ENCODE results near the gene TBC1D4. TPM values are rescaled to one million over a fixed set of nuclear protein-coding genes. Genes with fewer than 3 reads are reported as not detected.

The TBC1D4 gene
- total RNA-seq, 4 donors from 2014 or later: 14.2 to 32.0 (median 20.6) TPM

GRCh38 chr13:75370774-75371173 lies 111.2 kb downstream of the TBC1D4 start:
- no peak for TF ChIP-seq CTCF (IDR thresholded peaks at IDR 0.05)
- no peak for TF ChIP-seq POLR2AphosphoS5 (IDR thresholded peaks at IDR 0.05)
- no peak for TF ChIP-seq EP300 (IDR thresholded peaks at IDR 0.05)
- TF ChIP-seq POLR2A (IDR thresholded peaks at IDR 0.05; ENCODE audit: low read depth): no peak
- WGBS: 90% methylated on average over 1 of the region's 1 CpG
- H3K27ac ChIP-seq (replicated peaks in 1 of 4): no peak overlapping the region

GRCh38 chr13:75369981-75370380 lies 112.0 kb downstream of the TBC1D4 start:
- Histone ChIP-seq H3K27ac (replicated peaks in 1 of 4) (no peak overlapping the region), H3K27me3 (no peaks in the 10 kb centered on the region), H3K4me1 (peaks cover 39 to 66% (median 57%) of the 10 kb centered on the region in 4 donors), H3K4me3 (no peak overlapping the region), H3K36me3 (no peaks in the 10 kb centered on the region), H3K9me3 (no peaks in the 10 kb centered on the region)
- no peak for DNase-seq (ENCODE audit: extremely low spot score)
- intact Hi-C loops (cut with DNase I): no loop called here
- TF ChIP-seq CTCF (IDR thresholded peaks at IDR 0.05) (no peak), POLR2AphosphoS5 (IDR thresholded peaks at IDR 0.05) (no peak), EP300 (IDR thresholded peaks at IDR 0.05) (no peak), POLR2A (IDR thresholded peaks at IDR 0.05; ENCODE audit: low read depth) (no peak)
- 85% methylated on average over 3 of the region's 3 CpGs for WGBS

More at GRCh38 chr13:75370774-75371173, 111.2 kb downstream of the TBC1D4 start:
- intact Hi-C loops (cut with DNase I): no loop called here
- H3K9me3 ChIP-seq: no peaks in the 10 kb centered on the region
- no peaks in the 10 kb centered on the region for H3K36me3 ChIP-seq
- H3K27me3 ChIP-seq: no peaks in the 10 kb centered on the region
- no peak overlapping the region for H3K4me3 ChIP-seq
- no peak for DNase-seq (ENCODE audit: extremely low spot score)
- peaks cover 39 to 62% (median 54%) of the 10 kb centered on the region in 4 donors for H3K4me1 ChIP-seq

- peaks cover 40 to 61% (median 51%) of the 10 kb centered on the region in 4 donors for H3K4me1 ChIP-seq
- TF ChIP-seq EP300 (IDR thresholded peaks at IDR 0.05) (no peak), CTCF (IDR thresholded peaks at IDR 0.05) (no peak), POLR2A (IDR thresholded peaks at IDR 0.05; ENCODE audit: low read depth) (no peak), POLR2AphosphoS5 (IDR thresholded peaks at IDR 0.05) (no peak)
Measured at GRCh38 chr13:75368167-75368566, 113.8 kb downstream of the TBC1D4 start.

GRCh38 chr13:75366380-75367280 lies 115.3 kb downstream of the TBC1D4 start:
- Histone ChIP-seq H3K27me3 (no peaks in the 10 kb centered on the region), H3K36me3 (peaks cover 0 to 6% (median 0%) of the 10 kb centered on the region in 4 donors), H3K27ac (replicated peaks in 1 of 4) (peak overlapping the region in 1 of 4 donors; percentile 70), H3K9me3 (no peaks in the 10 kb centered on the region), H3K4me3 (no peak overlapping the region), H3K4me1 (peaks cover 36 to 48% (median 41%) of the 10 kb centered on the region in 4 donors)
- no peak for TF ChIP-seq CTCF (IDR thresholded peaks at IDR 0.05)
- TF ChIP-seq POLR2AphosphoS5 (IDR thresholded peaks at IDR 0.05): no peak
- no peak for TF ChIP-seq POLR2A (IDR thresholded peaks at IDR 0.05; ENCODE audit: low read depth)
- no peak for TF ChIP-seq EP300 (IDR thresholded peaks at IDR 0.05)
- intact Hi-C loops (cut with DNase I): no loop called here
- DNase-seq (ENCODE audit: extremely low spot score): no peak
- WGBS: 69% methylated on average over 3 of the region's 3 CpGs

More at GRCh38 chr13:75368167-75368566, 113.8 kb downstream of the TBC1D4 start:
- H3K27ac ChIP-seq (replicated peaks in 1 of 4): peak overlapping the region; percentile 37 to 70 (median 61)
- no peaks in the 10 kb centered on the region for H3K27me3 ChIP-seq
- no peaks in the 10 kb centered on the region for H3K36me3 ChIP-seq
- DNase-seq (ENCODE audit: extremely low spot score): no peak
- H3K9me3 ChIP-seq: no peaks in the 10 kb centered on the region
- intact Hi-C loops (cut with DNase I): no loop called here
- H3K4me3 ChIP-seq: no peak overlapping the region
- 10% methylated on average over 3 of the region's 3 CpGs for WGBS

Data from esophagus muscularis mucosa (tissue), 4 donors.